Neuronal stem cell (in vitro differentiated cells): Measurements from ENCODE around the gene DHX36.

Source experiments
- DNase-seq: peaks from one replicate; pipeline ENCODE4 v3.0.0-alpha.2; 2013; ENCODE audit warnings: low spot score
- H2AFZ ChIP-seq: one replicate; pipeline ENCODE4 v1.6.1; 2013; ENCODE audit warnings: mild to moderate bottlenecking, low read length, inconsistent platforms
- H2AK5ac ChIP-seq: 2 replicates; pipeline ENCODE4 v1.6.1; 2013; ENCODE audit warnings: low read depth, mild to moderate bottlenecking, inconsistent platforms, low read length, moderate library complexity, mixed read lengths
- H2BK120ac ChIP-seq: 2 replicates; pipeline ENCODE4 v1.6.1; 2013; ENCODE audit warnings: low read depth, mild to moderate bottlenecking, inconsistent platforms, low read length, moderate library complexity, mixed read lengths
- H2BK12ac ChIP-seq: one replicate; pipeline ENCODE4 v1.6.1; 2013; ENCODE audit warnings: low read length, inconsistent platforms
- H2BK15ac ChIP-seq: 2 replicates; pipeline ENCODE4 v1.6.1; 2013; ENCODE audit warnings: mild to moderate bottlenecking, low read length, inconsistent platforms, mixed read lengths
- H2BK5ac ChIP-seq: one replicate; pipeline ENCODE4 v1.6.1; 2013; ENCODE audit warnings: inconsistent platforms, mild to moderate bottlenecking, low read length, moderate library complexity
- H3K14ac ChIP-seq: one replicate; pipeline ENCODE4 v1.6.1; 2013; ENCODE audit warnings: low read length, inconsistent platforms
- H3K18ac ChIP-seq: 2 replicates; pipeline ENCODE4 v1.6.1; 2013; ENCODE audit warnings: low read length, inconsistent platforms
- H3K23ac ChIP-seq: 2 replicates; pipeline ENCODE4 v1.6.1; 2013; ENCODE audit warnings: low read depth, mild to moderate bottlenecking, mixed read lengths, low read length, inconsistent platforms; ENCODE audit not compliant: poor library complexity
- H3K27ac ChIP-seq: replicated peaks from 3 replicates; pipeline ENCODE4 v1.5.1; 2013; ENCODE audit warnings: low read length, inconsistent platforms
- H3K27me3 ChIP-seq, 3 experiments: 2 replicates each; pipeline ENCODE4 v1.6.1; 2013; ENCODE audit warnings: low read length in 3 of 3, mild to moderate bottlenecking in 2 of 3, inconsistent platforms in 1 of 3, low read depth in 1 of 3, mixed read lengths in 1 of 3, moderate library complexity in 1 of 3; ENCODE audit not compliant: control insufficient read depth in 3 of 3, insufficient read depth in 3 of 3
- H3K36me3 ChIP-seq, 2 donors: replicated peaks in 1 of 2; 2 replicates each; pipeline ENCODE4 v1.6.1; 2013; ENCODE audit warnings: low read length in 2 of 2; ENCODE audit not compliant: control insufficient read depth in 2 of 2, insufficient read depth in 2 of 2
- H3K4ac ChIP-seq: 2 replicates; pipeline ENCODE4 v1.6.1; 2013; ENCODE audit warnings: inconsistent platforms, mild to moderate bottlenecking, low read length, moderate library complexity
- H3K4me1 ChIP-seq, 2 donors: 1 replicate in 1 of 2; 2 replicates in 1 of 2; pipeline ENCODE4 v1.6.1; 2013; ENCODE audit warnings: low read length in 2 of 2, low read depth in 1 of 2; ENCODE audit not compliant: control insufficient read depth in 2 of 2, insufficient read depth in 1 of 2
- H3K4me2 ChIP-seq: one replicate; pipeline ENCODE4 v1.6.1; 2013; ENCODE audit warnings: mild to moderate bottlenecking, low read length, inconsistent platforms; ENCODE audit not compliant: insufficient read depth, poor library complexity, severe bottlenecking
- H3K4me3 ChIP-seq, 2 donors: 2 replicates each; pipeline ENCODE4 v1.5.1; 2013; ENCODE audit warnings: low read length in 2 of 2, mild to moderate bottlenecking in 2 of 2, inconsistent platforms in 1 of 2, moderate library complexity in 1 of 2
- H3K79me1 ChIP-seq: one replicate; pipeline ENCODE4 v1.6.1; 2013; ENCODE audit warnings: low read depth, mild to moderate bottlenecking, inconsistent platforms, low read length, moderate library complexity
- H3K9ac ChIP-seq: one replicate; pipeline ENCODE4 v1.6.1; 2013; ENCODE audit warnings: mild to moderate bottlenecking, low read depth, low read length, inconsistent platforms; ENCODE audit not compliant: poor library complexity
- H3K9me3 ChIP-seq, 2 donors: replicated peaks in 1 of 2; 2 replicates each; pipeline versions ENCODE3 to v1.6.1; 2013; ENCODE audit warnings: low read length in 2 of 2, mild to moderate bottlenecking in 2 of 2, inconsistent platforms in 1 of 2, low read depth in 1 of 2, mixed read lengths in 1 of 2, moderate library complexity in 1 of 2; ENCODE audit not compliant: control insufficient read depth in 2 of 2, insufficient read depth in 1 of 2
- H4K8ac ChIP-seq: one replicate; pipeline ENCODE4 v1.6.1; 2013; ENCODE audit warnings: low read depth, mild to moderate bottlenecking, inconsistent platforms, low read length, moderate library complexity
- H4K91ac ChIP-seq: one replicate; pipeline ENCODE4 v1.6.1; 2013; ENCODE audit warnings: low read length, low read depth, mild to moderate bottlenecking, inconsistent platforms; ENCODE audit not compliant: poor library complexity
- WGBS, 2 donors: extraction: QIAGEN DNeasy Blood & Tissue Kit; methylation state at CpG; one replicate each; pipeline ENCODE4 v1.1.7; 2013; ENCODE audit warnings: missing lambda C conversion rate in 2 of 2, mixed read lengths in 1 of 2; ENCODE audit not compliant: insufficient read length in 2 of 2, insufficient replicate concordance in 1 of 2; ENCODE audit errors: extremely low coverage in 2 of 2; 5-methylcytosine and 5-hydroxymethylcytosine counted together

Gene DHX36

DNA sequence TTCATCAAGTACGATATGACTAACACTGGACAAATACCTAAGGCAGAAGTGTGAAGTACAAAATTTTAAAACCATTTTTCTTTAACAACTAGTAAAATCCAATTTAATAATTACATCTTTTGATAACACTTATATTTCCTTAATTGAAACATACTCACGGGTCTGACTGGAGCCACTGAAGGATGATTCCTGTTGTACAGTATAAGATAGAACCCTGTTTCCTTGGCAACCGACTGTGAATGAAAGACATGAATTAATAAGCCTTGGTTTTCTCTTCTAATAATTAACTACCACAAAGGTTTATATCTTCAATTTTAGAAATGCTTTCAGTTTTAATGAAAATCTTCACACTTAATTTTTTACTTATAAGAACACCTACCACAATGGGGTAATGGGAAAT is 19.4 kb downstream of the DHX36 start:
- Histone ChIP-seq H3K9me3 (no peaks in the 10 kb centered on the region), H2BK12ac (no peak overlapping the region), H3K9ac (no peak overlapping the region), H3K14ac (no peak overlapping the region), H2AK5ac (no peak overlapping the region), H2BK5ac (no peak overlapping the region), H2BK15ac (no peak overlapping the region), H3K4me2 (no peak overlapping the region), H3K36me3 (peaks cover 18 to 100% of the 10 kb centered on the region in 2 donors), H4K91ac (no peak overlapping the region), H3K79me1 (peaks cover 2% of the 10 kb centered on the region), H2AFZ (no peak overlapping the region), H3K27me3 (no peaks in the 10 kb centered on the region), H4K8ac (no peak overlapping the region), H3K4ac (no peak overlapping the region), H2BK120ac (no peak overlapping the region), H3K4me1 (no peaks in the 10 kb centered on the region), H3K18ac (no peak overlapping the region), H3K4me3 (no peak overlapping the region), H3K23ac (no peak overlapping the region), H3K27ac (no peak overlapping the region)
- DNase-seq, result no peak
- no CpG with 5 or more reads among the region's 3 CpGs for WGBS, 2 donors

DNA sequence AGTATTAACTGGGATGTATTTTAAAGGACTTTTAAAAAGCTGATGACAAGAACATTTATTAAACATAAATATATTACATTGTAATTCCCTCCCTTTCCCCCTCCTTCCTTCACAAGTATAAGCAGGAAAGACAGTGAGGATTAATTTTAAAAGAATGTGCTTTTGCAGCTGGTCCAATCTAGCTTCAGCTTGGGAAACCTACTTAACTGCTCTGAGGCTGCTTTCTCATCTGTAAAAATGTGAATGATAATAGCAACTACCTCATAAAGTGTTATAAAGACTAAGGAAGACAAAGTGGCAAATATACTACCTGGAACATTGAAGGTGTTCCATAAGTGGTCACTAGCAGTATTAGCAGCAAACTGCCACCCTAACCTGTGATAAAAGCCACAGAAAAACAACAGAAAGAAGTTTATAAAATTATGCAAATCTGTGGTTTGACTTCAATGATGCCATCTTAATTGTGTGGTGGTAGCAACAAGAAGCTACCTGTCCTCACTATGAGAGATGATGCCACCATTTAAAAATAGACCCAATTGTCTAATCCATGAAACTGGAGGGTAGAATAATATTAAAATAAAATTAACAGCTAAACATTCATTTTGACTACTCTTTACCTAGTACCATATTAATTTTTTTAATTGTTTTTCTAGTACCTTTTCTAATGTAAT is 20.0 kb downstream of the DHX36 start:
- peaks cover 2% of the 10 kb centered on the region for H3K79me1 ChIP-seq

DNA sequence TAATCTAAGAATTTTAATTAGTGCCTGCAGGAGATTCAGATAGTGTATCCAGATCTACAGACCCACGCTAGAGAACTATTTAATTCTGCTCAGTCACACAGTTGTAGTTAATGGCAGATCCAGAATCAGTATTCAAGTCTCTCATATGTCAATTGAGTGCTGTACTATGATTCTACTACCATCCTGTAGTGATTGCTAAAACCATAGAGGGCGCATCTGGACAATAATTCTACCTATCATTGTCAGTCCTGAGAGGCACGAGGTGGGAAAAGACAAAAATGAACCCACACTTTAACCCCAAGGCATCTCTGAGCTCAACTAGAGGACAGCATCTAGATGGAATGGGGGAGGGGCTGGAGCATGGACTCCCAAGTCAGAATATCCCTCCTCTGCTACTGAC is 22.7 kb downstream of the DHX36 start:
- H2BK12ac ChIP-seq, result no peak overlapping the region
- no peak overlapping the region for H2BK5ac ChIP-seq
- H3K4me3 ChIP-seq, result no peak overlapping the region
- H4K8ac ChIP-seq, result no peak overlapping the region
- H3K18ac ChIP-seq, result no peak overlapping the region
- H3K27me3 ChIP-seq, result no peaks in the 10 kb centered on the region
- H2AK5ac ChIP-seq, result no peak overlapping the region
- no peak overlapping the region for H3K14ac ChIP-seq
- no peak overlapping the region for H3K27ac ChIP-seq
- no peak overlapping the region for H2AFZ ChIP-seq
- H3K79me1 ChIP-seq, result peaks cover 2% of the 10 kb centered on the region
- no peak overlapping the region for H4K91ac ChIP-seq
- WGBS, 2 donors, result no CpG with 5 or more reads among the region's 3 CpGs
- peaks cover 19 to 99% of the 10 kb centered on the region in 2 donors for H3K36me3 ChIP-seq
- no peak overlapping the region for H3K9ac ChIP-seq
- no peak for DNase-seq
- no peak overlapping the region for H3K4me2 ChIP-seq
- no peak overlapping the region for H3K4ac ChIP-seq
- no peaks in the 10 kb centered on the region for H3K9me3 ChIP-seq
- H2BK120ac ChIP-seq, result no peak overlapping the region
- no peak overlapping the region for H2BK15ac ChIP-seq
- H3K4me1 ChIP-seq, result no peaks in the 10 kb centered on the region
- no peak overlapping the region for H3K23ac ChIP-seq

More for the DNA sequence above, 20.0 kb downstream of the DHX36 start:
- H3K36me3 ChIP-seq, result peaks cover 19 to 100% of the 10 kb centered on the region in 2 donors
- H4K8ac ChIP-seq, result no peak overlapping the region
- H3K27ac ChIP-seq, result no peak overlapping the region
- no peak overlapping the region for H4K91ac ChIP-seq
- no peaks in the 10 kb centered on the region for H3K9me3 ChIP-seq
- H3K4me1 ChIP-seq, result no peaks in the 10 kb centered on the region
- no peak overlapping the region for H2AK5ac ChIP-seq
- H3K4me3 ChIP-seq, result no peak overlapping the region
- no peaks in the 10 kb centered on the region for H3K27me3 ChIP-seq
- no peak overlapping the region for H2BK15ac ChIP-seq
- no peak overlapping the region for H3K23ac ChIP-seq
- no peak overlapping the region for H2AFZ ChIP-seq
- no peak overlapping the region for H2BK120ac ChIP-seq
- no peak overlapping the region for H3K14ac ChIP-seq
- H2BK5ac ChIP-seq, result no peak overlapping the region
- no peak overlapping the region for H3K4me2 ChIP-seq
- DNase-seq, result no peak
- H3K4ac ChIP-seq, result no peak overlapping the region
- H3K9ac ChIP-seq, result no peak overlapping the region
- no peak overlapping the region for H3K18ac ChIP-seq
- H2BK12ac ChIP-seq, result no peak overlapping the region

DNA sequence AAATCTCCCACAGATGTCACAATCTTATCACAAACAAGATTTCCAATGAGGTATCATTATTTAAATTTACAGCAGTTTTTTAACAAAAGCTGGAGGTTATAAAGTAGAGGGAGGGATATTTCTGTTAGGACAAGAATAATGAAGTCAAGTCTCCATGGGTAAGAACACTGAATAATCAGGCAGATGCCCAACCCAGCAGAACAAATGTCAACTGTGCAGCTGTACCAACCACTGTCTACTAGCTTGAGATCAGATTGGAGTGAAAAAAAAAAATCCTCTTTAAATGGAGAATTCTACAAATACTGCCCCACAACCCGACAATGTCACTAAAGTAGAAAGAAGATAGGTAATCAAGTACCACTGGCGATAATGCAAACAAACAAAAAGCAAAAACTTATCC is 30.3 kb downstream of the DHX36 start:
- no peak overlapping the region for H3K23ac ChIP-seq
- H3K4ac ChIP-seq, result no peak overlapping the region
- no peak overlapping the region for H3K18ac ChIP-seq
- no peak overlapping the region for H3K14ac ChIP-seq
- H4K91ac ChIP-seq, result no peak overlapping the region
- H3K4me1 ChIP-seq, result no peaks in the 10 kb centered on the region
- H2BK120ac ChIP-seq, result no peak overlapping the region
- no peak for DNase-seq
- H3K4me3 ChIP-seq, result no peak overlapping the region
- no peak overlapping the region for H3K4me2 ChIP-seq
- H2BK15ac ChIP-seq, result no peak overlapping the region
- H3K27me3 ChIP-seq, result no peaks in the 10 kb centered on the region
- H2AK5ac ChIP-seq, result no peak overlapping the region
- peaks cover 9 to 95% of the 10 kb centered on the region in 2 donors for H3K36me3 ChIP-seq
- no CpG with 5 or more reads among the region's 2 CpGs for WGBS, 2 donors
- H4K8ac ChIP-seq, result no peak overlapping the region
- H2BK12ac ChIP-seq, result no peak overlapping the region
- no peak overlapping the region for H2AFZ ChIP-seq
- H3K9ac ChIP-seq, result no peak overlapping the region
- H3K27ac ChIP-seq, result no peak overlapping the region
- H3K9me3 ChIP-seq, result no peaks in the 10 kb centered on the region
- no peaks in the 10 kb centered on the region for H3K79me1 ChIP-seq
- H2BK5ac ChIP-seq, result no peak overlapping the region
